HEK293T (cell line): ENCODE measurements around the gene ZNF431.

Source experiments
- FOXA1 ChIP-seq: fragments of 450-650 bp; IDR thresholded peaks from 2 replicates; pipeline ENCODE4 v1.6.1; 2016; ENCODE audit warnings: mild to moderate bottlenecking
- ZNF384 ChIP-seq: fragments of 450-650 bp; IDR thresholded peaks from 2 replicates; pipeline ENCODE4 v1.6.1; 2016

GRCh38 chr19:21148681-21149080 lies 6.8 kb downstream of the ZNF431 start:
- TF ChIP-seq FOXA1 (no peak), ZNF384 (no peak)
